HCT116 (cell line): Measurements from ENCODE around the gene TMEM132A. TPM values are rescaled to one million over a fixed set of nuclear protein-coding genes. Genes with fewer than 3 reads are reported as not detected.

Source experiments
- ATAC-seq: fragments of 200-7000 bp; cut with Tn5 transposase; 2 replicates; pipeline ENCODE4 v1.9.1; 2020; ENCODE audit warnings: mild to moderate bottlenecking, moderate library complexity
- BruUV-seq: library from RNA; stranded (reverse); fragments of 400-500 nt; replicated peaks from 2 replicates; lab custom pipeline; 2021; lab: Mats Ljungman, UMichigan
- CTCF ChIA-PET: fragments of 300-600 bp; sonication (Branson Sonifier 250); formaldehyde crosslinking; loops from one replicate; lab custom pipeline; 2021; ENCODE audit warnings: antibody characterized with exemption; lab: Charles Lee
- POLR2A ChIA-PET: fragments of 300-600, 350-600 bp; sonication (Branson Sonifier 250); formaldehyde crosslinking; loops from one replicate; lab custom pipeline; 2021; ENCODE audit warnings: antibody characterized with exemption; lab: Charles Lee
- RAD21 ChIA-PET, 2 experiments: fragments of 300-600 bp; sonication (Branson Sonifier 250); formaldehyde crosslinking; loops; one replicate each; lab custom pipeline; 2023; ENCODE audit warnings: low total read pairs in 2 of 2; ENCODE audit not compliant: uncharacterized antibody in 2 of 2, unreplicated experiment in 2 of 2, low non-redundant PET in 1 of 2; lab: Charles Lee
- DNase-seq: peaks from one replicate; pipeline ENCODE4 v3.0.0-alpha.2; 2010; ENCODE audit warnings: low read depth, low spot score
- H2AFZ ChIP-seq: fragments of 200-600 bp; shearing (Covaris generic), sonication (generic); 2 replicates; pipeline ENCODE4 v1.6.1; 2017; ENCODE audit warnings: low read depth, mixed run types, mixed read lengths, antibody characterized with exemption, low read length; ENCODE audit not compliant: poor library complexity, severe bottlenecking
- H3K27ac ChIP-seq: 2 replicates; pipeline ENCODE4 v1.5.1; 2012; ENCODE audit warnings: low read depth, low read length
- H3K27me3 ChIP-seq: fragments of 200-600 bp; sonication (generic); 2 replicates; pipeline ENCODE4 v1.6.1; 2016; ENCODE audit warnings: mixed run types, low read length, mixed read lengths; ENCODE audit not compliant: insufficient read depth
- H3K36me3 ChIP-seq, 2 experiments: fragments of 200-500 bp in 1 of 2; fragments of 200-600 bp in 1 of 2; sonication (Bioruptor generic) in 1 of 2; sonication (generic) in 1 of 2; 2 replicates each; pipeline versions ENCODE4 v1.5.1 to v1.6.1; 2014 to 2016; ENCODE audit warnings: low read length in 2 of 2, inconsistent platforms in 1 of 2, mixed read lengths in 1 of 2, mixed run types in 1 of 2; ENCODE audit not compliant: insufficient read depth in 2 of 2, control insufficient read depth in 1 of 2
- H3K4me1 ChIP-seq, 2 experiments: fragments of 200-600 bp in 1 of 2; sonication (generic) in 1 of 2; 2 replicates each; pipeline versions ENCODE4 v1.5.1 to v1.6.1; 2012 to 2017; ENCODE audit warnings: low read length in 2 of 2, inconsistent platforms in 1 of 2, mild to moderate bottlenecking in 1 of 2, mixed read lengths in 1 of 2, mixed run types in 1 of 2, moderate library complexity in 1 of 2; ENCODE audit not compliant: insufficient read depth in 2 of 2, control insufficient read depth in 1 of 2
- H3K4me2 ChIP-seq: fragments of 200-600 bp; sonication (generic); 2 replicates; pipeline ENCODE4 v1.6.1; 2017; ENCODE audit warnings: mixed run types, low read length, mixed read lengths
- H3K4me3 ChIP-seq, 2 experiments: fragments of 200-600 bp in 1 of 2; sonication (generic) in 1 of 2; replicated peaks in 1 of 2; 2 replicates each; pipeline ENCODE4 v1.5.1; 2011 to 2016; ENCODE audit warnings: low read length in 2 of 2, control low read depth in 1 of 2, low read depth in 1 of 2, mild to moderate bottlenecking in 1 of 2, mixed read lengths in 1 of 2, mixed run types in 1 of 2
- H3K79me2 ChIP-seq: fragments of 200-600 bp; sonication (generic); 2 replicates; pipeline ENCODE4 v1.6.1; 2017; ENCODE audit warnings: mild to moderate bottlenecking, mixed run types, low read length, moderate library complexity, mixed read lengths; ENCODE audit not compliant: insufficient read depth
- H3K9ac ChIP-seq: fragments of 200-600 bp; sonication (generic); 2 replicates; pipeline ENCODE4 v1.6.1; 2016; ENCODE audit warnings: low read length, mixed read lengths
- H3K9me2 ChIP-seq: fragments of 200-600 bp; sonication (generic), shearing (Covaris generic); 2 replicates; pipeline ENCODE4 v1.6.1; 2017; ENCODE audit warnings: mixed run types, mild to moderate bottlenecking, moderate library complexity; ENCODE audit not compliant: insufficient read depth
- H3K9me3 ChIP-seq, 2 experiments: fragments of 200-500 bp in 1 of 2; fragments of 200-600 bp in 1 of 2; sonication (Bioruptor generic) in 1 of 2; sonication (generic) in 1 of 2; 2 replicates each; pipeline ENCODE4 v1.6.1; 2014 to 2017; ENCODE audit warnings: low read length in 2 of 2, mixed read lengths in 2 of 2, inconsistent platforms in 1 of 2, low read depth in 1 of 2, mild to moderate bottlenecking in 1 of 2, mixed run types in 1 of 2, moderate library complexity in 1 of 2; ENCODE audit not compliant: control insufficient read depth in 1 of 2, insufficient read depth in 1 of 2
- H4K20me1 ChIP-seq: fragments of 200-600 bp; sonication (generic), shearing (Covaris generic); 2 replicates; pipeline ENCODE4 v1.6.1; 2017; ENCODE audit warnings: mixed run types, mild to moderate bottlenecking, moderate library complexity; ENCODE audit not compliant: insufficient read depth
- CBX3 ChIP-seq: IDR thresholded peaks from 2 replicates; pipeline ENCODE4 v1.6.1; 2012; ENCODE audit warnings: low read depth
- EGR1 ChIP-seq: IDR thresholded peaks from 2 replicates; pipeline ENCODE4 v1.6.1; 2012; ENCODE audit warnings: low read depth
- EZH2phosphoT487 ChIP-seq: fragments of 200-600 bp; IDR thresholded peaks from 2 replicates; pipeline ENCODE4 v1.6.1; 2018; ENCODE audit warnings: antibody characterized with exemption, borderline replicate concordance
- JUND ChIP-seq: IDR thresholded peaks from 2 replicates; pipeline ENCODE4 v1.6.1; 2012
- RAD21 ChIP-seq: IDR thresholded peaks from 2 replicates; pipeline ENCODE4 v1.6.1; 2012; ENCODE audit warnings: low read depth, mild to moderate bottlenecking
- SRF ChIP-seq: IDR thresholded peaks from 2 replicates; pipeline ENCODE4 v1.6.1; 2012; ENCODE audit warnings: low read depth
- intact Hi-C: fragments of 100-400 bp; cut with micrococcal nuclease; formaldehyde crosslinking; loops from 2 replicates; pipeline ENCODE4 v1.10.0; 2022
- total RNA-seq: library from RNA; stranded (reverse); gene quantifications from one replicate; pipeline ENCODE4 v1.2.1, GENCODE V29; 2021; ENCODE audit not compliant: unreplicated experiment
- TF ChIP-seq, protein P1 (sequence below): IDR thresholded peaks from 2 replicates; pipeline ENCODE4 v1.6.1; 2012; ENCODE audit warnings: low read depth
- TF ChIP-seq, protein P2 (sequence below), 3 experiments: fragments of 200-600 bp in 1 of 3; sonication (generic) in 1 of 3; IDR thresholded peaks in 2 of 3; conservative IDR thresholded peaks in 1 of 3; 2 replicates each; pipeline ENCODE4 v1.5.1; 2012 to 2017; ENCODE audit warnings: low read depth in 2 of 3, low read length in 2 of 3, antibody characterized with exemption in 1 of 3, borderline replicate concordance in 1 of 3, control low read depth in 1 of 3, mild to moderate bottlenecking in 1 of 3, mixed read lengths in 1 of 3, mixed run types in 1 of 3, moderate library complexity in 1 of 3; ENCODE audit not compliant: insufficient read depth in 1 of 3

Gene TMEM132A
- total RNA-seq, 1 experiment from 2014 or later: 120 TPM

DNA sequence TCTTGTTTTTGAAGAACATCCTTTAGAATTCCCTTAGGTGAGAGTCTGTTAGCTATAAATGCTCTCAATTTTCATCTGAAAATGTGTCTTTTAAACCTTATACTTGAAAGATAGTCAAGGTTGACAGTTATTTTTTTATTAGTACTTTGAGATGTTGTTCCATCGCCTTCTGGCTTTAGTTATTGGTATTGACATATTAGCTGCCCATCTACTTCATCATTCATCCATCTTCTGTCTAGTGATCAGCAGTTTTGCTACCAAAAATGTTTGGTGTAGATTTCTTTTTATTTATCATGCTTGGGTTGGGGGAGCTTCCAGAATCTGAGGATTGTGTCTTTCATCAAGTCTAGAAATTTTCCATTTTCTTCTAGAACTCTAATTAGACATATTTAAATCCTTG lies 44.0 kb downstream of the TMEM132A start:
- Histone ChIP-seq H3K79me2 (no peaks in the 10 kb centered on the region), H3K4me1 (no peaks in the 10 kb centered on the region), H3K9ac (no peak overlapping the region), H3K27ac (no peak overlapping the region), H3K27me3 (no peaks in the 10 kb centered on the region), H4K20me1 (no peaks in the 10 kb centered on the region), H3K9me3 (no peaks in the 10 kb centered on the region; a peak in 2 of 4 replicates), H2AFZ (no peak overlapping the region), H3K9me2 (no peaks in the 10 kb centered on the region), H3K4me2 (no peak overlapping the region), H3K36me3 (no peaks in the 10 kb centered on the region), H3K4me3 (no peak overlapping the region)
- intact Hi-C loops: no loop called here
- TF ChIP-seq CBX3: peak; percentile 53; the same call in 1 of the 2 replicates
- TF ChIP-seq EGR1: no peak
- no peak for DNase-seq
- CTCF ChIA-PET: no interaction called here
- no peak for ATAC-seq
- RAD21 ChIA-PET: no interaction called here
- POLR2A ChIA-PET: no interaction called here
- no TSS peak for BruUV-seq

DNA sequence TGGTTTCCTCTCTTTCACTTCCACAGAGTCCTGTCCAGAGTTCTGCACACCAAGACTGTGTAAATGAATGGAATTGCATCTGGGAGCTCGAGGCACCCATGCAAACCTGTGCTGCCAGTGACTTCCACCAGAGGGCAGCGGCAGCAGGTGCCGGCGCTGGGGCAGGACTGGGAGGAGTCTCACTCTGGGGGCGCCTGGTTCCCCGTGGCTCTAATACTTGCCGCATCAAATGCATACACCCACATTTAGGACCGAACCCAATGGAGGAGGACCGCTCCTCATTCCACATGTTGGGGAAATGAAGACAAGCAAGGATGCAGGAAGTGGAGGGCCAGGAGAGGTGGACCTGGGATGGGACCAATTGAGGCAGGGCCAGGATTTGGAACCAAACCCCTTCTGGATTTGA lies 46.1 kb downstream of the TMEM132A start:
- no TSS peak for BruUV-seq
- Histone ChIP-seq H3K79me2 (no peaks in the 10 kb centered on the region), H3K9me3 (no peaks in the 10 kb centered on the region; a peak in 2 of 4 replicates), H3K36me3 (no peaks in the 10 kb centered on the region), H3K4me2 (no peak overlapping the region), H3K27ac (no peak overlapping the region), H3K4me3 (no peak overlapping the region), H2AFZ (no peak overlapping the region), H3K9ac (no peak overlapping the region), H3K27me3 (no peaks in the 10 kb centered on the region), H4K20me1 (no peaks in the 10 kb centered on the region), H3K4me1 (no peaks in the 10 kb centered on the region), H3K9me2 (no peaks in the 10 kb centered on the region)
- ATAC-seq: peak; percentile 99
- intact Hi-C loops: loop anchor here (1.0 to 2.0 kb wide), 2 partner anchors 159 to 216 kb away; no protein-coding TSS in a partner anchor
- ChIA-PET RAD21 (interaction anchor here in 1 of 2 experiments (0.7 kb wide), 1 partner anchor 200 kb away, joined by 3 read pairs; no protein-coding TSS in a partner anchor), CTCF (interaction anchor here (0.5 to 2.5 kb wide), 8 partner anchors 9 to 217 kb away, joined by 3 to 11 read pairs (median 3); partner anchors contain the start of gene TMEM109), POLR2A (no interaction called here)
- TF ChIP-seq RAD21 (peak; percentile 80), JUND (no peak), EZH2phosphoT487 (no peak), SRF (no peak), CBX3 (no peak)
- TF ChIP-seq, protein P1, sequence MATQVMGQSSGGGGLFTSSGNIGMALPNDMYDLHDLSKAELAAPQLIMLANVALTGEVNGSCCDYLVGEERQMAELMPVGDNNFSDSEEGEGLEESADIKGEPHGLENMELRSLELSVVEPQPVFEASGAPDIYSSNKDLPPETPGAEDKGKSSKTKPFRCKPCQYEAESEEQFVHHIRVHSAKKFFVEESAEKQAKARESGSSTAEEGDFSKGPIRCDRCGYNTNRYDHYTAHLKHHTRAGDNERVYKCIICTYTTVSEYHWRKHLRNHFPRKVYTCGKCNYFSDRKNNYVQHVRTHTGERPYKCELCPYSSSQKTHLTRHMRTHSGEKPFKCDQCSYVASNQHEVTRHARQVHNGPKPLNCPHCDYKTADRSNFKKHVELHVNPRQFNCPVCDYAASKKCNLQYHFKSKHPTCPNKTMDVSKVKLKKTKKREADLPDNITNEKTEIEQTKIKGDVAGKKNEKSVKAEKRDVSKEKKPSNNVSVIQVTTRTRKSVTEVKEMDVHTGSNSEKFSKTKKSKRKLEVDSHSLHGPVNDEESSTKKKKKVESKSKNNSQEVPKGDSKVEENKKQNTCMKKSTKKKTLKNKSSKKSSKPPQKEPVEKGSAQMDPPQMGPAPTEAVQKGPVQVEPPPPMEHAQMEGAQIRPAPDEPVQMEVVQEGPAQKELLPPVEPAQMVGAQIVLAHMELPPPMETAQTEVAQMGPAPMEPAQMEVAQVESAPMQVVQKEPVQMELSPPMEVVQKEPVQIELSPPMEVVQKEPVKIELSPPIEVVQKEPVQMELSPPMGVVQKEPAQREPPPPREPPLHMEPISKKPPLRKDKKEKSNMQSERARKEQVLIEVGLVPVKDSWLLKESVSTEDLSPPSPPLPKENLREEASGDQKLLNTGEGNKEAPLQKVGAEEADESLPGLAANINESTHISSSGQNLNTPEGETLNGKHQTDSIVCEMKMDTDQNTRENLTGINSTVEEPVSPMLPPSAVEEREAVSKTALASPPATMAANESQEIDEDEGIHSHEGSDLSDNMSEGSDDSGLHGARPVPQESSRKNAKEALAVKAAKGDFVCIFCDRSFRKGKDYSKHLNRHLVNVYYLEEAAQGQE: no peak
- TF ChIP-seq, protein P2, sequence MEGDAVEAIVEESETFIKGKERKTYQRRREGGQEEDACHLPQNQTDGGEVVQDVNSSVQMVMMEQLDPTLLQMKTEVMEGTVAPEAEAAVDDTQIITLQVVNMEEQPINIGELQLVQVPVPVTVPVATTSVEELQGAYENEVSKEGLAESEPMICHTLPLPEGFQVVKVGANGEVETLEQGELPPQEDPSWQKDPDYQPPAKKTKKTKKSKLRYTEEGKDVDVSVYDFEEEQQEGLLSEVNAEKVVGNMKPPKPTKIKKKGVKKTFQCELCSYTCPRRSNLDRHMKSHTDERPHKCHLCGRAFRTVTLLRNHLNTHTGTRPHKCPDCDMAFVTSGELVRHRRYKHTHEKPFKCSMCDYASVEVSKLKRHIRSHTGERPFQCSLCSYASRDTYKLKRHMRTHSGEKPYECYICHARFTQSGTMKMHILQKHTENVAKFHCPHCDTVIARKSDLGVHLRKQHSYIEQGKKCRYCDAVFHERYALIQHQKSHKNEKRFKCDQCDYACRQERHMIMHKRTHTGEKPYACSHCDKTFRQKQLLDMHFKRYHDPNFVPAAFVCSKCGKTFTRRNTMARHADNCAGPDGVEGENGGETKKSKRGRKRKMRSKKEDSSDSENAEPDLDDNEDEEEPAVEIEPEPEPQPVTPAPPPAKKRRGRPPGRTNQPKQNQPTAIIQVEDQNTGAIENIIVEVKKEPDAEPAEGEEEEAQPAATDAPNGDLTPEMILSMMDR (IDR thresholded peaks at IDR 0.05 in 2 of 3, conservative IDR thresholded peaks at IDR 0.05 in 1 of 3; ENCODE audit: borderline replicate concordance in 1 of 3, insufficient read depth in 1 of 3, low read depth in 2 of 3, low read length in 2 of 3): peak; percentile 83 to 93 (median 87); a peak in 5 of 6 replicates
- DNase-seq: peak; percentile 16
